GM12878 (cell line): ENCODE data around the gene SLC7A1. TPM values are rescaled to one million over a fixed set of nuclear protein-coding genes. Genes with fewer than 3 reads are reported as not detected.
A peak's percentile ranks its signal among the peaks of the same experiment; 100 is the strongest.

Experiments
- BHLHE40 ChIP-seq, 2 experiments: fragments of 450-650 bp in 1 of 2; IDR thresholded peaks; 2 replicates each; pipeline ENCODE4 v1.6.1; 2011 to 2017; ENCODE audit warnings: low read depth in 2 of 2, borderline replicate concordance in 1 of 2, improper control_type of control experiment in 1 of 2, low read length in 1 of 2, mild to moderate bottlenecking in 1 of 2
- BRCA1 ChIP-seq: IDR thresholded peaks from 2 replicates; pipeline ENCODE4 v1.6.1; 2011; ENCODE audit warnings: low read depth, low read length, improper control_type of control experiment
- CBX5 ChIP-seq: sonication (generic); IDR thresholded peaks from 2 replicates; pipeline ENCODE4 v1.6.1; 2016; ENCODE audit warnings: low read depth, moderate library complexity, mild to moderate bottlenecking, inconsistent platforms
- CEBPZ ChIP-seq: fragments of 150-350 bp; IDR thresholded peaks from 2 replicates; pipeline ENCODE4 v1.6.1; 2016; ENCODE audit warnings: low read depth, low read length
- CHD1 ChIP-seq: IDR thresholded peaks from 2 replicates; pipeline ENCODE4 v1.6.1; 2012; ENCODE audit warnings: low read depth, low read length, improper control_type of control experiment
- CREB1 ChIP-seq: IDR thresholded peaks from 2 replicates; pipeline ENCODE4 v1.6.1; 2012; ENCODE audit warnings: low read depth, mild to moderate bottlenecking, inconsistent platforms
- DPF2 ChIP-seq: fragments of 450-650 bp; IDR thresholded peaks from 2 replicates; pipeline ENCODE4 v1.6.1; 2017; ENCODE audit warnings: mild to moderate bottlenecking
- EP300 ChIP-seq, 2 experiments: fragments of 150-350 bp in 1 of 2; IDR thresholded peaks; 2 replicates each; pipeline ENCODE4 v1.6.1; 2011 to 2012; ENCODE audit warnings: low read depth in 2 of 2, low read length in 2 of 2, borderline replicate concordance in 1 of 2, improper control_type of control experiment in 1 of 2, inconsistent platforms in 1 of 2; ENCODE audit not compliant: control insufficient read depth in 1 of 2
- ETV6 ChIP-seq, 2 experiments: fragments of 450-650 bp in 1 of 2; IDR thresholded peaks in 1 of 2; conservative IDR thresholded peaks in 1 of 2; 2 replicates each; pipeline ENCODE4 v1.6.1; 2014; ENCODE audit warnings: antibody characterized with exemption in 1 of 2, borderline replicate concordance in 1 of 2, low read depth in 1 of 2, mild to moderate bottlenecking in 1 of 2, moderate library complexity in 1 of 2
- FOXK2 ChIP-seq: fragments of 450-650 bp; IDR thresholded peaks from 2 replicates; pipeline ENCODE4 v1.6.1; 2017; ENCODE audit warnings: mild to moderate bottlenecking, moderate library complexity
- GATAD2B ChIP-seq: fragments of 450-650 bp; conservative IDR thresholded peaks from 2 replicates; pipeline ENCODE4 v1.6.1; 2017; ENCODE audit warnings: low read depth, mild to moderate bottlenecking, moderate library complexity
- HDAC2 ChIP-seq: fragments of 200-600 bp; sonication (generic); IDR thresholded peaks from 2 replicates; pipeline ENCODE4 v1.6.1; 2017
- JUND ChIP-seq: IDR thresholded peaks from 2 replicates; pipeline ENCODE4 v1.6.1; 2012; ENCODE audit warnings: low read depth, mild to moderate bottlenecking, low read length, improper control_type of control experiment, moderate library complexity
- KLF5 ChIP-seq: fragments of 450-650 bp; IDR thresholded peaks from 2 replicates; pipeline ENCODE4 v1.6.1; 2014; ENCODE audit warnings: mild to moderate bottlenecking; ENCODE audit not compliant: partially characterized antibody
- NFXL1 ChIP-seq: fragments of 450-650 bp; IDR thresholded peaks from 2 replicates; pipeline ENCODE4 v1.6.1; 2017; ENCODE audit warnings: antibody characterized with exemption, mild to moderate bottlenecking, borderline replicate concordance
- NFYB ChIP-seq: IDR thresholded peaks from 2 replicates; pipeline ENCODE4 v1.6.1; 2011; ENCODE audit warnings: low read depth, mild to moderate bottlenecking, low read length, improper control_type of control experiment, moderate library complexity; ENCODE audit not compliant: insufficient read depth
- RCOR1 ChIP-seq: conservative IDR thresholded peaks from 2 replicates; pipeline ENCODE4 v1.6.1; 2012; ENCODE audit warnings: low read depth, low read length, improper control_type of control experiment
- RUNX3 ChIP-seq: IDR thresholded peaks from 2 replicates; pipeline ENCODE4 v1.6.1; 2012; ENCODE audit warnings: low read length, inconsistent platforms
- SMAD5 ChIP-seq: IDR thresholded peaks from 2 replicates; pipeline ENCODE4 v1.6.1; 2016; ENCODE audit warnings: antibody characterized with exemption, low read depth
- SPI1 ChIP-seq: IDR thresholded peaks from 2 replicates; pipeline ENCODE4 v1.6.1; 2011; ENCODE audit warnings: low read depth, mild to moderate bottlenecking, low read length, moderate library complexity, borderline replicate concordance; ENCODE audit not compliant: insufficient read depth
- SRF ChIP-seq, 2 experiments: IDR thresholded peaks; 2 replicates each; pipeline ENCODE4 v1.6.1; 2011; ENCODE audit warnings: low read depth in 2 of 2, low read length in 2 of 2, mild to moderate bottlenecking in 1 of 2, moderate library complexity in 1 of 2
- TCF7 ChIP-seq: IDR thresholded peaks from 2 replicates; pipeline ENCODE4 v1.6.1; 2014; ENCODE audit warnings: antibody characterized with exemption, borderline replicate concordance
- YY1 ChIP-seq: IDR thresholded peaks from 2 replicates; pipeline ENCODE4 v1.6.1; 2011; ENCODE audit warnings: low read depth, mild to moderate bottlenecking, low read length
- ZNF24 ChIP-seq: fragments of 450-650 bp; IDR thresholded peaks from 2 replicates; pipeline ENCODE4 v1.6.1; 2017; ENCODE audit warnings: antibody characterized with exemption, mild to moderate bottlenecking
- ZNF592 ChIP-seq: fragments of 450-650 bp; IDR thresholded peaks from 2 replicates; pipeline ENCODE4 v1.6.1; 2017; ENCODE audit warnings: mild to moderate bottlenecking, moderate library complexity
- polyA plus RNA-seq, 11 experiments: library from polyadenylated mRNA; depleted of rRNA in 4 of 11; unstranded in 6 of 11; stranded (reverse) in 5 of 11; fragments of >200 nt; fragmentation: Nextera tagmentation in 4 of 11; fragmentation: Illumina TruSeq in 1 of 11; extraction: Ambion mirVana in 4 of 11; extraction: Trizol in 1 of 11; gene quantifications; 1 replicate in 1 of 11; 2 replicates in 10 of 11; pipeline versions ENCODE4 v1.2.1 to v1.2.3, GENCODE V29; 2011 to 2016; ENCODE audit warnings: inconsistent platforms in 2 of 11, missing spikeins in 2 of 11, low read depth in 1 of 11
- total RNA-seq, 4 experiments: library from RNA; depleted of rRNA in 3 of 4; stranded (reverse); fragments of >200 nt in 3 of 4; fragmentation: Illumina TruSeq in 1 of 4; extraction: Trizol in 1 of 4; gene quantifications; 2 replicates each; pipeline versions ENCODE4 v1.2.1 to v1.2.3, GENCODE V29; 2013 to 2021

The SLC7A1 gene
- total and polyA plus RNA-seq, 10 of the 15 experiments (the other 5 are each of a cell fraction or from before 2014, with no cell fraction given): 6.4 to 91.7 (median 23.4) TPM

- TF ChIP-seq FOXK2: no peak
- 0 out of 2 replicates have a peak, but pooled peaks have one; percentile 44 for TF ChIP-seq RCOR1
- no peak for TF ChIP-seq CBX5
- no peak for TF ChIP-seq ZNF24
- no peak for TF ChIP-seq CEBPZ
- TF ChIP-seq ETV6 (conservative IDR thresholded peaks at IDR 0.05 in 1 of 2, IDR thresholded peaks at IDR 0.05 in 1 of 2; ENCODE audit: borderline replicate concordance in 1 of 2, low read depth in 1 of 2): no peak
- TF ChIP-seq YY1: peak; percentile 33; the same call in 1 of the 2 replicates
- TF ChIP-seq RUNX3: no peak; the same call in 1 of the 2 replicates
- TF ChIP-seq BHLHE40 (IDR thresholded peaks at IDR 0.05; ENCODE audit: borderline replicate concordance in 1 of 2, low read depth in 2 of 2, low read length in 1 of 2): peak in 1 of 2 experiments; percentile 47; a peak in 2 of 4 replicates
- no peak for TF ChIP-seq HDAC2
- TF ChIP-seq BRCA1: no peak
- TF ChIP-seq DPF2: no peak
- no peak for TF ChIP-seq JUND
- TF ChIP-seq TCF7: no peak
- TF ChIP-seq CHD1: no peak
- no peak for TF ChIP-seq SMAD5
- peak; percentile 32; the same call in 1 of the 2 replicates for TF ChIP-seq CREB1
- no peak for TF ChIP-seq SPI1
- peak; percentile 59 for TF ChIP-seq KLF5
- no peak for TF ChIP-seq EP300 (IDR thresholded peaks at IDR 0.05; ENCODE audit: borderline replicate concordance in 1 of 2, control insufficient read depth in 1 of 2, low read depth in 2 of 2, low read length in 2 of 2)
- no peak for TF ChIP-seq SRF (IDR thresholded peaks at IDR 0.05; ENCODE audit: low read depth in 2 of 2, low read length in 2 of 2)
- TF ChIP-seq GATAD2B: no peak
- no peak for TF ChIP-seq NFXL1
- TF ChIP-seq NFYB: peak; percentile 88
- TF ChIP-seq ZNF592: no peak
Observed at GRCh38 chr13:29595380-29596063, at the start of gene SLC7A1 (continued).
